K562 (cell line): ENCODE results near the gene CATSPER1. TPM values are rescaled to one million over a fixed set of nuclear protein-coding genes. Genes with fewer than 3 reads are reported as not detected.
A peak's percentile ranks its signal among the peaks of the same experiment; 100 is the strongest.

ENCODE experiments used
- ATAC-seq: fragments of 200-7000 bp; cut with Tn5 transposase; 3 replicates; pipeline ENCODE4 v1.9.1; 2020; ENCODE audit warnings: moderate library complexity
- BruUV-seq: library from RNA; stranded (reverse); fragments of 400-500 nt; replicated peaks from 2 replicates; lab custom pipeline; 2021; lab: Mats Ljungman, UMichigan
- CTCF ChIA-PET: fragments of 300-600 bp; formaldehyde crosslinking; extraction: SDS; loops from one replicate; lab custom pipeline; 2021; ENCODE audit warnings: low intra/inter-chr PET ratio; lab: Yijun Ruan, JAX
- POLR2A ChIA-PET: fragments of 300-600, 350-650 bp; sonication (Branson Sonifier 250); formaldehyde crosslinking; extraction: SDS; loops from one replicate; lab custom pipeline; 2021; ENCODE audit warnings: antibody characterized with exemption, inconsistent platforms; lab: Yijun Ruan, JAX
- DNase-seq, 4 experiments: peaks; one replicate each; pipeline versions ENCODE4 v3.0.0 to v3.0.0-alpha.2; 2011 to 2018; ENCODE audit warnings: low spot score in 3 of 4, mixed read lengths in 3 of 4; ENCODE audit errors: extremely low read depth in 1 of 4
- FAIRE-seq: peaks from 2 replicates; lab custom pipeline; 2011; peaks lifted over from hg19 to GRCh38; lab: Jason Lieb, UNC
- H2AFZ ChIP-seq: 2 replicates; pipeline ENCODE4 v1.6.0; 2011; ENCODE audit warnings: low read depth, low read length, control low read depth, inconsistent platforms
- H3K27ac ChIP-seq: fragments of 200-600 bp; 3 replicates; pipeline ENCODE4 v1.8.0; 2011; ENCODE audit warnings: low read depth, mild to moderate bottlenecking, control low read depth, inconsistent platforms, low read length, moderate library complexity, mixed read lengths; ENCODE audit errors: extremely low read depth
- H3K27me3 ChIP-seq, 2 experiments: fragments of 300-600 bp in 1 of 2; 2 replicates in 1 of 2; 3 replicates in 1 of 2; pipeline versions ENCODE4 v1.6.0 to v1.8.0; 2011; ENCODE audit warnings: inconsistent platforms in 2 of 2, low read length in 2 of 2, mild to moderate bottlenecking in 1 of 2, mixed read lengths in 1 of 2, moderate library complexity in 1 of 2; ENCODE audit not compliant: control insufficient read depth in 2 of 2, insufficient read depth in 2 of 2
- H3K36me3 ChIP-seq: fragments of 300-600 bp; 3 replicates; pipeline ENCODE4 v1.8.0; 2011; ENCODE audit warnings: mild to moderate bottlenecking, low read length, inconsistent platforms; ENCODE audit not compliant: control insufficient read depth, insufficient read depth
- H3K4me1 ChIP-seq, 2 experiments: fragments of 200-600 bp in 1 of 2; replicated peaks in 1 of 2; 2 replicates in 1 of 2; 3 replicates in 1 of 2; pipeline versions ENCODE4 v1.5.1 to v1.8.0; 2011; ENCODE audit warnings: inconsistent platforms in 2 of 2, low read length in 2 of 2, mild to moderate bottlenecking in 1 of 2, mixed read lengths in 1 of 2, moderate library complexity in 1 of 2; ENCODE audit not compliant: control insufficient read depth in 2 of 2, insufficient read depth in 2 of 2
- H3K4me2 ChIP-seq: 2 replicates; pipeline ENCODE4 v1.6.1; 2011; ENCODE audit warnings: low read length, control low read depth, inconsistent platforms, mixed read lengths; ENCODE audit not compliant: insufficient read depth
- H3K4me3 ChIP-seq: fragments of 200-600 bp; sonication (generic), shearing (Covaris generic); 2 replicates; pipeline ENCODE4 v1.5.1; 2016; ENCODE audit warnings: control low read depth, inconsistent platforms
- H3K79me2 ChIP-seq: fragments of 200-600 bp; 3 replicates; pipeline ENCODE4 v1.8.0; 2011; ENCODE audit warnings: low read length, inconsistent platforms; ENCODE audit not compliant: control insufficient read depth, insufficient read depth
- H3K9ac ChIP-seq, 2 experiments: 2 replicates each; pipeline versions ENCODE4 v1.6.0 to v1.6.1; 2011; ENCODE audit warnings: low read depth in 2 of 2, low read length in 2 of 2, control low read depth in 1 of 2, inconsistent platforms in 1 of 2, mild to moderate bottlenecking in 1 of 2, mixed read lengths in 1 of 2; ENCODE audit not compliant: insufficient read depth in 1 of 2
- H3K9me1 ChIP-seq: one replicate; pipeline ENCODE4 v1.6.0; 2011; ENCODE audit warnings: inconsistent platforms, mild to moderate bottlenecking, low read length, moderate library complexity; ENCODE audit not compliant: control insufficient read depth, insufficient read depth
- H3K9me3 ChIP-seq: replicated peaks from 2 replicates; pipeline ENCODE4 v1.5.1; 2011; ENCODE audit warnings: low read depth, low read length, inconsistent platforms; ENCODE audit not compliant: control insufficient read depth, insufficient read depth
- H4K20me1 ChIP-seq: replicated peaks from 2 replicates; pipeline ENCODE4 v1.6.1; 2011; ENCODE audit warnings: low read length, inconsistent platforms, mixed read lengths; ENCODE audit not compliant: control insufficient read depth, insufficient read depth
- BRD4 ChIP-seq: fragments of 200-600 bp; sonication (generic); IDR thresholded peaks from 2 replicates; pipeline ENCODE4 v1.6.1; 2017; ENCODE audit warnings: inconsistent platforms
- C11orf30 ChIP-seq: fragments of 450-650 bp; IDR thresholded peaks from 2 replicates; pipeline ENCODE4 v1.6.1; 2016; ENCODE audit warnings: low read depth, mild to moderate bottlenecking
- CTBP1 ChIP-seq: fragments of 450-650 bp; IDR thresholded peaks from 2 replicates; pipeline ENCODE4 v1.6.1; 2016; ENCODE audit warnings: borderline replicate concordance
- JUNB ChIP-seq: fragments of 450-650 bp; formaldehyde crosslinking; conservative IDR thresholded peaks from 2 replicates; pipeline ENCODE4 v1.4.0; 2020; ENCODE audit warnings: mild to moderate bottlenecking
- MAFG ChIP-seq: fragments of 450-650 bp; conservative IDR thresholded peaks from 2 replicates; pipeline ENCODE4 v1.6.1; 2016; ENCODE audit warnings: missing genetic modification characterization, missing compliant biosample characterization
- MAFK ChIP-seq: IDR thresholded peaks from 2 replicates; pipeline ENCODE4 v1.6.1; 2011; ENCODE audit warnings: low read length, improper control_type of control experiment
- NFE2L1 ChIP-seq: fragments of 450-650 bp; IDR thresholded peaks from 2 replicates; pipeline ENCODE4 v1.6.1; 2016; ENCODE audit warnings: missing genetic modification characterization, low read depth, mild to moderate bottlenecking, missing compliant biosample characterization, moderate library complexity, borderline replicate concordance
- NFIX ChIP-seq: fragments of 250-450 bp; sonication (Bioruptor Pico); IDR thresholded peaks from 2 replicates; pipeline ENCODE4 v1.4.0; 2020; ENCODE audit warnings: low read depth, mild to moderate bottlenecking, moderate library complexity
- PHTF2 ChIP-seq: fragments of 250-450 bp; sonication (Bioruptor Pico); IDR thresholded peaks from 2 replicates; pipeline ENCODE4 v1.5.0; 2021; ENCODE audit warnings: mild to moderate bottlenecking
- RBM25 ChIP-seq: fragments of 200-400 bp; formaldehyde crosslinking; IDR thresholded peaks from 2 replicates; pipeline ENCODE4 v1.6.1; 2018; ENCODE audit warnings: low read length, low read depth, moderate library complexity; ENCODE audit not compliant: severe bottlenecking
- STAT5A ChIP-seq: IDR thresholded peaks from 2 replicates; pipeline ENCODE4 v1.6.1; 2012; ENCODE audit warnings: low read length, inconsistent platforms, borderline replicate concordance
- ZBTB8A ChIP-seq: fragments of 450-650 bp; IDR thresholded peaks from 2 replicates; pipeline ENCODE4 v1.6.1; 2018; ENCODE audit warnings: mild to moderate bottlenecking, moderate library complexity; ENCODE audit not compliant: partially characterized antibody
- ZNF143 ChIP-seq: sonication (generic); formaldehyde crosslinking; IDR thresholded peaks from 2 replicates; pipeline ENCODE4 v1.9.0; 2022; ENCODE audit warnings: mild to moderate bottlenecking, missing genetic modification reagents
- ZNF316 ChIP-seq: fragments of 450-650 bp; IDR thresholded peaks from 2 replicates; pipeline ENCODE4 v1.6.1; 2016
- WGBS: fragments of 100-300 bp; shearing (Covaris generic); methylation state at CpG from one replicate; pipeline ENCODE4 v1.1.6; 2016; ENCODE audit warnings: low coverage, mixed read lengths; ENCODE audit not compliant: insufficient coverage; ENCODE audit errors: missing lambda C conversion rate; 5-methylcytosine and 5-hydroxymethylcytosine counted together
- in situ Hi-C: fragments of 300-500 bp; cut with MboI; formaldehyde crosslinking; loops from 4 replicates; pipeline ENCODE4 v1.15.0; 2018; ENCODE audit warnings: inconsistent platforms, mixed read lengths
- intact Hi-C: fragments of 100-400 bp; cut with micrococcal nuclease; formaldehyde crosslinking; loops from 2 replicates; pipeline ENCODE4 v1.14.2; 2022
- polyA plus RNA-seq, 8 experiments: library from polyadenylated mRNA; depleted of rRNA in 4 of 8; stranded (reverse) in 5 of 8; unstranded in 3 of 8; fragments of >200 nt; fragmentation: Nextera tagmentation in 2 of 8; fragmentation: Illumina TruSeq in 1 of 8; extraction: Ambion mirVana in 2 of 8; extraction: Trizol in 1 of 8; gene quantifications; 2 replicates each; pipeline versions ENCODE4 v1.2.1 to v1.2.3, GENCODE V29; 2011 to 2014; ENCODE audit warnings: inconsistent platforms in 1 of 8, missing spikeins in 1 of 8
- total RNA-seq, 7 experiments: library from RNA; depleted of rRNA in 6 of 7; stranded (reverse); fragments of >200 nt in 6 of 7; fragmentation: Illumina TruSeq in 2 of 7; extraction: Trizol in 2 of 7; gene quantifications; 2 replicates each; pipeline versions ENCODE4 v1.2.1 to v1.2.3, GENCODE V29; 2011 to 2021; ENCODE audit warnings: low replicate concordance in 1 of 7

CATSPER1 gene
- total and polyA plus RNA-seq, 9 of the 15 experiments (the other 6 are each of a cell fraction or from before 2014, with no cell fraction given), result 0.21 to 3.3 (median 0.76) TPM

GRCh38 chr11:66063900-66064299 lies 37.6 kb upstream of the CATSPER1 start:
- intact Hi-C loops (no loop called here), in situ Hi-C loops (no loop called here)
- Histone ChIP-seq H3K4me1 (peaks cover 6 to 9% of the 10 kb centered on the region in 2 experiments; a peak in 4 of 5 replicates), H3K9ac (no peak overlapping the region), H3K9me1 (no peaks in the 10 kb centered on the region), H3K36me3 (peaks cover 98% of the 10 kb centered on the region), H3K4me2 (no peak overlapping the region), H3K79me2 (peaks cover 4% of the 10 kb centered on the region; the same call in 1 of the 3 replicates), H3K27ac (no peak overlapping the region), H3K9me3 (no peaks in the 10 kb centered on the region), H2AFZ (no peak overlapping the region), H4K20me1 (peaks cover 4% of the 10 kb centered on the region; the same call in 1 of the 2 replicates), H3K4me3 (no peak overlapping the region), H3K27me3 (no peaks in the 10 kb centered on the region)
- CTCF ChIA-PET, result no interaction called here
- BruUV-seq, result no TSS peak
- WGBS, result 94% methylated on average over 2 of the region's 2 CpGs
- FAIRE-seq (no peak), DNase-seq (no peak), ATAC-seq (no peak)
- POLR2A ChIA-PET, result interaction anchor here (2.4 kb wide), 1 partner anchor 11 kb away, joined by 32 read pairs; the partner anchor contains the start of gene SF3B2
- peak; percentile 81 for TF ChIP-seq RBM25
- no peak for TF ChIP-seq BRD4
- no peak for TF ChIP-seq NFIX (CRISPR knock-in tag)
- no peak for TF ChIP-seq ZBTB8A
- TF ChIP-seq, all 486 proteins: peak for 1

DNA sequence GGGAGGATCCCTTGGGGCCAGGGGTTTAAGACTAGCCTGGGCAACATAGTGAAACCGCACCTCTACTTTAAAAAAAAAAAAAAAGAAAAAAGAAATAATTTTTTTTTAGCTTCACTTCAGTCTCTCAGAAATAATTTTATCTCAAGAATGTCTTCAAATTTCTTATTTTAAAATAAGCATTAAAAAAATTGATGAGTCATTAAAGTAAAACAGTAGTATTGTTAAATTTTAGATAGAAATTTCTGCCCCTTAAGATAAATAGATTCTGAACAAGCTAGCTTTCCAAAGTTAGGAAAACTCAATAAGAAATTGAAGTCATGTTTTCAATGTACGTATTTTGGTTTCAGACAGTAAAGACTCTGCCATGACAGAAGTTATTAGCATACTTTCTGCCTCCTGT lies 36.1 kb upstream of the CATSPER1 start:
- POLR2A ChIA-PET, result interaction anchor here (0.7 to 2.4 kb wide), 4 partner anchors 9 to 220 kb away, joined by 3 to 32 read pairs (median 4); partner anchors contain the start of gene SF3B2
- ATAC-seq, result no peak

More for the DNA sequence above, 36.1 kb upstream of the CATSPER1 start:
- H3K9me3 ChIP-seq, result no peaks in the 10 kb centered on the region
- H3K27me3 ChIP-seq, result no peaks in the 10 kb centered on the region
- DNase-seq (no peak), FAIRE-seq (no peak)
- intact Hi-C loops (no loop called here), in situ Hi-C loops (no loop called here)
- peak; percentile 49; the same call in 1 of the 2 replicates for TF ChIP-seq NFE2L1 (tag)
- peak; percentile 58; the same call in 1 of the 2 replicates for TF ChIP-seq C11orf30
- TF ChIP-seq STAT5A, result no peak
- peak; percentile 14; the same call in 1 of the 2 replicates for TF ChIP-seq MAFK
- no peak for TF ChIP-seq ZNF143
- TF ChIP-seq MAFG, result peak; percentile 73
- TF ChIP-seq JUNB, result no peak
- TF ChIP-seq ZNF316, result peak; percentile 84
- no peak for TF ChIP-seq CTBP1
- TF ChIP-seq PHTF2 (CRISPR knock-in tag), result no peak
- CTCF ChIA-PET, result no interaction called here
- no peaks in the 10 kb centered on the region; the same call in 1 of the 2 replicates for H4K20me1 ChIP-seq
- peaks cover 96% of the 10 kb centered on the region for H3K36me3 ChIP-seq
- no peak overlapping the region for H3K9ac ChIP-seq
- H3K4me3 ChIP-seq, result no peak overlapping the region
- H3K4me2 ChIP-seq, result no peak overlapping the region
- no peaks in the 10 kb centered on the region for H3K79me2 ChIP-seq
- BruUV-seq, result no TSS peak
- H3K27ac ChIP-seq, result no peak overlapping the region
- H2AFZ ChIP-seq, result no peak overlapping the region
- no peaks in the 10 kb centered on the region for H3K9me1 ChIP-seq
- 100% methylated on average over 1 of the region's 2 CpGs for WGBS
- no peaks in the 10 kb centered on the region for H3K4me1 ChIP-seq
